AML-193 (cell line): Measurements from ENCODE around the gene USP17L18.
"Not testable (repeated sequence)": the region's sequence is repeated elsewhere in the genome, so short reads cannot be mapped to it uniquely, and the experiment has no call there.

Experiments
- DNase-seq, 2 experiments: peaks; one replicate each; lab custom pipeline; 2025; lab: John Stamatoyannopoulos, UW

Gene USP17L18

GRCh38 chr4:9247953-9248680 lies at the start of gene USP17L18:
TSS of gene USP17L18 (plus strand) at chr4:9248630. CDS start at chr4:9248630, 0 bp downstream.
- not testable (repeated sequence) for DNase-seq

GRCh38 chr4:9210357-9210756 lies 38.1 kb upstream of the USP17L18 start, which contains the start of gene USP17L10:
TSS of gene USP17L10 (plus strand) at chr4:9210657. CDS start at chr4:9210657, 0 bp downstream.
- not testable (repeated sequence) for DNase-seq

- DNase-seq: not testable (repeated sequence)
These were observed 33.7 kb upstream of the USP17L18 start for GRCh38 chr4:9214701-9215100.

- DNase-seq: not testable (repeated sequence)
These were observed 33.3 kb upstream of the USP17L18 start, which contains the start of gene USP17L11 for GRCh38 chr4:9215105-9215504. TSS of gene USP17L11 (plus strand) at chr4:9215405. CDS start at chr4:9215405, 0 bp downstream.

- not testable (repeated sequence) for DNase-seq
These were observed 28.6 kb upstream of the USP17L18 start, which contains the start of gene USP17L12 for GRCh38 chr4:9219852-9220251. TSS of gene USP17L12 (plus strand) at chr4:9220152. CDS start at chr4:9220152, 0 bp downstream.

GRCh38 chr4:9224596-9224995 lies 23.8 kb upstream of the USP17L18 start, which contains the start of gene USP17L13:
TSS of gene USP17L13 (plus strand) at chr4:9224896. CDS start at chr4:9224896, 0 bp downstream.
- DNase-seq: not testable (repeated sequence)

GRCh38 chr4:9230249-9230648 lies 18.2 kb upstream of the USP17L18 start:
- not testable (repeated sequence) for DNase-seq

GRCh38 chr4:9234085-9234484 lies 14.3 kb upstream of the USP17L18 start, which contains the start of gene USP17L15:
TSS of gene USP17L15 (plus strand) at chr4:9234385. CDS start at chr4:9234385, 0 bp downstream.
- DNase-seq: not testable (repeated sequence)

- not testable (repeated sequence) for DNase-seq
These were observed 10.0 kb upstream of the USP17L18 start for GRCh38 chr4:9238461-9238860.

GRCh38 chr4:9243579-9243978 lies 4.9 kb upstream of the USP17L18 start, which contains the start of gene USP17L17:
TSS of gene USP17L17 (plus strand) at chr4:9243879. CDS start at chr4:9243879, 0 bp downstream.
- not testable (repeated sequence) for DNase-seq

- not testable (repeated sequence) for DNase-seq
These were observed 4.6 kb downstream of the USP17L18 start, which contains the start of gene USP17L19 for GRCh38 chr4:9253078-9253477. TSS of gene USP17L19 (plus strand) at chr4:9253378. CDS start at chr4:9253378, 0 bp downstream.

GRCh38 chr4:9257824-9258223 lies 9.4 kb downstream of the USP17L18 start, which contains the start of gene USP17L20:
TSS of gene USP17L20 (plus strand) at chr4:9258124. CDS start at chr4:9258124, 0 bp downstream.
- DNase-seq: not testable (repeated sequence)

GRCh38 chr4:9262572-9262971 lies 14.1 kb downstream of the USP17L18 start, which contains the start of gene USP17L21:
TSS of gene USP17L21 (plus strand) at chr4:9262872. CDS start at chr4:9262872, 0 bp downstream.
- not testable (repeated sequence) for DNase-seq

- not testable (repeated sequence) for DNase-seq
These were observed 18.9 kb downstream of the USP17L18 start, which contains the start of gene USP17L22 for GRCh38 chr4:9267319-9267718. TSS of gene USP17L22 (plus strand) at chr4:9267619. CDS start at chr4:9267619, 0 bp downstream.

GRCh38 chr4:9271719-9272118 lies 23.3 kb downstream of the USP17L18 start:
- DNase-seq: not testable (repeated sequence)
